SK-N-SH (cell line): ENCODE data around the gene MPO. TPM values are rescaled to one million over a fixed set of nuclear protein-coding genes. Genes with fewer than 3 reads are reported as not detected.

Experiments
- CTCF ChIA-PET: fragments of 300-600, 350-600 bp; formaldehyde crosslinking; extraction: SDS; loops from one replicate; lab custom pipeline; 2021; lab: Yijun Ruan, JAX
- POLR2A ChIA-PET: fragments of 350-600 bp; sonication (Branson Sonifier 250); formaldehyde crosslinking; extraction: SDS; loops from one replicate; lab custom pipeline; 2020; ENCODE audit warnings: antibody characterized with exemption, inconsistent platforms; lab: Yijun Ruan, JAX
- DNase-seq: peaks from one replicate; pipeline ENCODE4 v3.0.0; 2012
- H2AFZ ChIP-seq: fragments of 200-600 bp; sonication (generic); 2 replicates; pipeline ENCODE4 v1.8.1; 2016; ENCODE audit warnings: antibody characterized with exemption, mild to moderate bottlenecking, low read depth
- H3F3A ChIP-seq: fragments of 200-600 bp; sonication (generic); replicated peaks from 2 replicates; pipeline ENCODE3; 2016; ENCODE audit warnings: antibody characterized with exemption, mild to moderate bottlenecking; ENCODE audit not compliant: insufficient read depth
- H3K27ac ChIP-seq, 2 experiments: fragments of 200-500 bp in 1 of 2; fragments of 200-600 bp in 1 of 2; sonication (Bioruptor generic) in 1 of 2; sonication (generic), shearing (Covaris generic) in 1 of 2; 2 replicates each; pipeline versions ENCODE4 v1.5.1 to v1.6.1; 2014 to 2016; ENCODE audit warnings: low read depth in 2 of 2, inconsistent platforms in 1 of 2, low read length in 1 of 2, mild to moderate bottlenecking in 1 of 2, mixed read lengths in 1 of 2
- H3K27me3 ChIP-seq: fragments of 200-600 bp; sonication (generic), shearing (Covaris generic); 2 replicates; pipeline ENCODE4 v1.6.1; 2016; ENCODE audit warnings: mixed run types; ENCODE audit not compliant: insufficient read depth
- H3K36me3 ChIP-seq, 2 experiments: fragments of 200-500 bp in 1 of 2; fragments of 200-600 bp in 1 of 2; sonication (Bioruptor generic) in 1 of 2; sonication (generic) in 1 of 2; replicated peaks in 1 of 2; 2 replicates each; pipeline versions ENCODE3 to v1.5.1; 2014 to 2016; ENCODE audit warnings: low read length in 1 of 2, mild to moderate bottlenecking in 1 of 2; ENCODE audit not compliant: insufficient read depth in 2 of 2, control insufficient read depth in 1 of 2
- H3K4me1 ChIP-seq, 2 experiments: fragments of 200-500 bp in 1 of 2; fragments of 200-600 bp in 1 of 2; sonication (Bioruptor generic) in 1 of 2; sonication (generic), shearing (Covaris generic) in 1 of 2; 2 replicates each; pipeline versions ENCODE4 v1.5.1 to v1.6.1; 2014 to 2016; ENCODE audit warnings: low read depth in 1 of 2, low read length in 1 of 2, mixed run types in 1 of 2; ENCODE audit not compliant: insufficient read depth in 2 of 2, control insufficient read depth in 1 of 2
- H3K4me2 ChIP-seq: fragments of 200-600 bp; sonication (generic), shearing (Covaris generic); 2 replicates; pipeline ENCODE4 v1.6.1; 2017; ENCODE audit warnings: mixed run types
- H3K4me3 ChIP-seq, 2 experiments: fragments of 200-500 bp in 1 of 2; fragments of 200-600 bp in 1 of 2; sonication (Bioruptor generic) in 1 of 2; sonication (generic), shearing (Covaris generic) in 1 of 2; 2 replicates each; pipeline versions ENCODE4 v1.5.1 to v1.8.1; 2014 to 2016; ENCODE audit warnings: low read depth in 2 of 2, inconsistent platforms in 1 of 2, low read length in 1 of 2, mild to moderate bottlenecking in 1 of 2, mixed read lengths in 1 of 2, moderate library complexity in 1 of 2
- H3K79me2 ChIP-seq: fragments of 200-600 bp; sonication (generic); 2 replicates; pipeline ENCODE4 v1.8.1; 2017; ENCODE audit warnings: mild to moderate bottlenecking; ENCODE audit not compliant: insufficient read depth
- H3K9ac ChIP-seq: fragments of 200-600 bp; sonication (generic); 2 replicates; pipeline ENCODE4 v1.6.1; 2017; ENCODE audit warnings: mixed run types
- H3K9me2 ChIP-seq: fragments of 200-600 bp; sonication (generic); 2 replicates; pipeline ENCODE4 v1.6.1; 2017; ENCODE audit warnings: mixed run types
- H3K9me3 ChIP-seq: fragments of 200-600 bp; sonication (generic); 2 replicates; pipeline ENCODE4 v1.6.1; 2017; ENCODE audit warnings: mixed run types, mild to moderate bottlenecking, moderate library complexity
- H4K20me1 ChIP-seq: fragments of 200-600 bp; sonication (generic); 2 replicates; pipeline ENCODE4 v1.6.1; 2017; ENCODE audit warnings: mild to moderate bottlenecking, mixed run types; ENCODE audit not compliant: insufficient read depth
- CHD2 ChIP-seq: fragments of 150-350 bp; IDR thresholded peaks from 2 replicates; pipeline ENCODE4 v1.6.1; 2018; ENCODE audit warnings: low read length; ENCODE audit not compliant: partially characterized antibody
- ELF1 ChIP-seq: IDR thresholded peaks from 2 replicates; pipeline ENCODE4 v1.4.0; 2012
- EZH2phosphoT487 ChIP-seq: fragments of 200-600 bp; sonication (generic); IDR thresholded peaks from 2 replicates; pipeline ENCODE4 v1.6.1; 2017; ENCODE audit warnings: low read depth, mixed run types, mild to moderate bottlenecking, antibody characterized with exemption, moderate library complexity, borderline replicate concordance
- FOXJ3 ChIP-seq: sonication (generic); formaldehyde crosslinking; IDR thresholded peaks from 2 replicates; pipeline ENCODE4 v1.5.1; 2020; ENCODE audit warnings: mild to moderate bottlenecking, missing genetic modification reagents
- FOXM1 ChIP-seq: IDR thresholded peaks from 2 replicates; pipeline ENCODE4 v1.4.0; 2012; ENCODE audit warnings: low read depth, mild to moderate bottlenecking
- GABPA ChIP-seq: IDR thresholded peaks from 2 replicates; pipeline ENCODE4 v1.4.0; 2012; ENCODE audit warnings: low read depth, mild to moderate bottlenecking
- IRF3 ChIP-seq: fragments of 150-350 bp; IDR thresholded peaks from 2 replicates; pipeline ENCODE4 v1.6.1; 2016; ENCODE audit warnings: mild to moderate bottlenecking, low read depth, low read length
- MEF2A ChIP-seq: IDR thresholded peaks from 2 replicates; pipeline ENCODE4 v1.4.0; 2012; ENCODE audit warnings: low read depth, borderline replicate concordance
- MXI1 ChIP-seq: IDR thresholded peaks from 2 replicates; pipeline ENCODE4 v1.6.1; 2012; ENCODE audit warnings: mild to moderate bottlenecking, low read depth, low read length, improper control_type of control experiment
- NRF1 ChIP-seq: IDR thresholded peaks from 2 replicates; pipeline ENCODE4 v1.6.1; 2012; ENCODE audit warnings: low read depth, mild to moderate bottlenecking, low read length
- PBX3 ChIP-seq: IDR thresholded peaks from 2 replicates; pipeline ENCODE4; 2012
- RAD21 ChIP-seq: IDR thresholded peaks from 2 replicates; pipeline ENCODE4 v1.6.1; 2012; ENCODE audit warnings: mild to moderate bottlenecking, low read length
- REST ChIP-seq: IDR thresholded peaks from 2 replicates; pipeline ENCODE4 v1.6.1; 2012; ENCODE audit warnings: mild to moderate bottlenecking, low read depth, low read length, moderate library complexity
- RFX5 ChIP-seq: IDR thresholded peaks from 2 replicates; pipeline ENCODE4 v1.6.1; 2012; ENCODE audit warnings: mild to moderate bottlenecking, improper control_type of control experiment, low read length
- SIN3A ChIP-seq: IDR thresholded peaks from 2 replicates; pipeline ENCODE4 v1.6.1; 2012; ENCODE audit warnings: low read depth, mild to moderate bottlenecking, low read length, moderate library complexity, borderline replicate concordance
- SMC3 ChIP-seq: IDR thresholded peaks from 2 replicates; pipeline ENCODE4 v1.6.1; 2012; ENCODE audit warnings: low read depth, low read length, improper control_type of control experiment
- TAF1 ChIP-seq: IDR thresholded peaks from 2 replicates; pipeline ENCODE4 v1.6.1; 2012; ENCODE audit warnings: low read depth, mild to moderate bottlenecking, low read length, moderate library complexity, borderline replicate concordance
- YY1 ChIP-seq: IDR thresholded peaks from 2 replicates; pipeline ENCODE4 v1.4.0; 2012; ENCODE audit warnings: low read depth, mild to moderate bottlenecking
- WGBS: methylation state at CpG from one replicate; pipeline ENCODE4 v1.1.6; 2017; ENCODE audit warnings: low lambda C conversion rate; 5-methylcytosine and 5-hydroxymethylcytosine counted together
- polyA plus RNA-seq, 3 experiments: library from polyadenylated mRNA; depleted of rRNA; stranded (reverse); fragments of >200 nt; gene quantifications; 2 replicates each; pipeline ENCODE4 v1.2.3, GENCODE V29; 2012

The MPO gene
- polyA plus RNA-seq, 1 of the 3 experiments (the other 2 are of a cell fraction), result not detected

- no peak for TF ChIP-seq EZH2phosphoT487
- TF ChIP-seq IRF3, result no peak
- no peak for TF ChIP-seq NRF1
Observed at GRCh38 chr17:58265902-58266875, 14.5 kb downstream of the MPO start (continued).

GRCh38 chr17:58265271-58265670 lies 15.5 kb downstream of the MPO start:
- 43% methylated on average over 4 of the region's 4 CpGs for WGBS
- TF ChIP-seq RAD21, result no peak
- no peak for TF ChIP-seq YY1
- TF ChIP-seq, all 33 proteins: peak for 0
- Histone ChIP-seq H3K4me2 (no peak overlapping the region), H3K79me2 (no peaks in the 10 kb centered on the region), H4K20me1 (no peaks in the 10 kb centered on the region), H3K9me2 (no peaks in the 10 kb centered on the region; the same call in 1 of the 2 replicates), H3K27me3 (peaks cover 47% of the 10 kb centered on the region), H3F3A (no peaks in the 10 kb centered on the region), H3K9ac (no peak overlapping the region), H3K4me1 (no peaks in the 10 kb centered on the region), H2AFZ (no peak overlapping the region), H3K9me3 (no peaks in the 10 kb centered on the region), H3K36me3 (no peaks in the 10 kb centered on the region), H3K4me3 (no peak overlapping the region), H3K27ac (no peak overlapping the region)
- POLR2A ChIA-PET, result no interaction called here
- CTCF ChIA-PET, result interaction anchor here (1.0 to 3.1 kb wide), 2 partner anchors 16 to 153 kb away, joined by 3 to 19 read pairs; no protein-coding TSS in a partner anchor
- DNase-seq, result no peak

GRCh38 chr17:58264407-58265103 lies 16.2 kb downstream of the MPO start:
- H3K9ac ChIP-seq, result no peak overlapping the region
- H3K4me3 ChIP-seq, result no peak overlapping the region
- no peak overlapping the region for H3K4me2 ChIP-seq
- H2AFZ ChIP-seq, result no peak overlapping the region
- ChIA-PET CTCF (interaction anchor here (1.0 to 3.1 kb wide), 2 partner anchors 15 to 153 kb away, joined by 3 to 19 read pairs; no protein-coding TSS in a partner anchor), POLR2A (no interaction called here)
- no peaks in the 10 kb centered on the region for H3K4me1 ChIP-seq
- no peaks in the 10 kb centered on the region; the same call in 1 of the 2 replicates for H3K9me2 ChIP-seq
- 57% methylated on average over 6 of the region's 6 CpGs for WGBS
- no peaks in the 10 kb centered on the region for H3K9me3 ChIP-seq
- no peaks in the 10 kb centered on the region for H3K79me2 ChIP-seq
- no peak for DNase-seq
- no peaks in the 10 kb centered on the region for H3F3A ChIP-seq
- H3K27ac ChIP-seq, result no peak overlapping the region
- H3K27me3 ChIP-seq, result peaks cover 52% of the 10 kb centered on the region
- no peaks in the 10 kb centered on the region for H3K36me3 ChIP-seq
- H4K20me1 ChIP-seq, result no peaks in the 10 kb centered on the region
- TF ChIP-seq MEF2A (no peak), MXI1 (no peak), CHD2 (no peak), FOXJ3 (CRISPR knock-in tag) (no peak), REST (no peak), SIN3A (no peak), GABPA (no peak), FOXM1 (no peak), ELF1 (no peak), SMC3 (no peak), PBX3 (no peak), RFX5 (no peak), TAF1 (no peak)
